Mesodermal cell (in vitro differentiated cells): ENCODE measurements around the gene F8A2. TPM values are rescaled to one million over a fixed set of nuclear protein-coding genes. Genes with fewer than 3 reads are reported as not detected.
"Not testable (repeated sequence)": the region's sequence is repeated elsewhere in the genome, so short reads cannot be mapped to it uniquely, and the experiment has no call there.

Experiments
- H3K27ac ChIP-seq: 2 replicates; pipeline ENCODE4 v1.7.0; 2013; ENCODE audit warnings: mild to moderate bottlenecking, low read depth, low read length, moderate library complexity; ENCODE audit not compliant: severe bottlenecking
- H3K36me3 ChIP-seq: 2 replicates; pipeline ENCODE4 v1.7.1; 2013; ENCODE audit warnings: mild to moderate bottlenecking, low read length, moderate library complexity; ENCODE audit not compliant: control insufficient read depth, insufficient read depth
- H3K4me1 ChIP-seq: one replicate; pipeline ENCODE4 v1.7.1; 2013; ENCODE audit warnings: mild to moderate bottlenecking, low read length; ENCODE audit not compliant: insufficient read depth, control insufficient read depth, poor library complexity, severe bottlenecking
- H3K4me3 ChIP-seq: 2 replicates; pipeline ENCODE4 v1.7.0; 2013; ENCODE audit warnings: low read length, control low read depth, mild to moderate bottlenecking; ENCODE audit not compliant: insufficient read depth, poor library complexity, severe bottlenecking; ENCODE audit errors: extremely low read depth
- H3K9me3 ChIP-seq: 2 replicates; pipeline ENCODE4 v1.7.1; 2013; ENCODE audit warnings: mild to moderate bottlenecking, low read length, moderate library complexity; ENCODE audit not compliant: control insufficient read depth
- WGBS, 2 experiments: methylation state at CpG; one replicate each; pipeline ENCODE4 v1.1.5; 2013; ENCODE audit warnings: missing lambda C conversion rate in 2 of 2; ENCODE audit not compliant: insufficient coverage in 2 of 2; 5-methylcytosine and 5-hydroxymethylcytosine counted together
- polyA plus RNA-seq, 2 experiments: library from polyadenylated mRNA; stranded (reverse); fragments of 50-300 nt; gene quantifications; one replicate each; pipeline ENCODE4 v1.2.3, GENCODE V29; 2013

Gene F8A2
- not detected for polyA plus RNA-seq (2013, experiment 1 of 2)
- polyA plus RNA-seq (2013, experiment 2 of 2): not detected

DNA sequence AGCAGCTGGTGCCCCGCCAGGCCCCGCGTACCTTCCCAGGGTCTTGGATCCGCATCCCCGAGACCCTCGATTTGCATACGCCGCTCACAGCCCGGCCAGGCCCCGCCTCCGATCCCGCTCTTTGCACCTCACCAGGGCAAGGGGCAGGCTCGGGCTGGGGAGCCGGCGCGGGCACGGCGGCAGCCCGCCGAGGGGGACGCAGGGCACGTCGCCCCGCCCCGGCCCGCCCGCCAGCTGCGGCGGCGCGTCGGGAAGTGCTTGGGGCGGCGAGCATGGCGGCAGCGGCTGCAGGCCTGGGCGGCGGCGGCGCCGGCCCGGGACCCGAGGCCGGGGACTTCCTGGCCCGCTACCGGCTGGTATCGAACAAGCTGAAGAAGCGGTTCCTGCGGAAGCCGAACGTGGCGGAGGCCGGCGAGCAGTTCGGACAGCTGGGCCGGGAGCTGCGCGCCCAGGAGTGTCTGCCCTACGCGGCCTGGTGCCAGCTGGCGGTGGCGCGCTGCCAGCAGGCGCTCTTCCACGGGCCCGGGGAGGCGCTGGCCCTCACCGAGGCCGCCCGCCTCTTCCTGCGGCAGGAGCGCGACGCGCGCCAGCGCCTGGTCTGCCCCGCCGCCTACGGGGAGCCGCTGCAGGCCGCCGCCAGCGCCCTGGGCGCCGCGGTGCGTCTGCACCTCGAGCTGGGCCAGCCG, at the start of gene F8A2:
F8A2 (plus strand) TSS at position 253 of the 686 bp plus-strand sequence; CDS start at position 273, 20 bp downstream.
- H3K4me1 ChIP-seq, H3K36me3 ChIP-seq, H3K4me3 ChIP-seq, H3K27ac ChIP-seq, H3K9me3 ChIP-seq: not testable (repeated sequence)
- WGBS, 2 experiments: no CpG with 5 or more reads among the region's 90 CpGs

DNA sequence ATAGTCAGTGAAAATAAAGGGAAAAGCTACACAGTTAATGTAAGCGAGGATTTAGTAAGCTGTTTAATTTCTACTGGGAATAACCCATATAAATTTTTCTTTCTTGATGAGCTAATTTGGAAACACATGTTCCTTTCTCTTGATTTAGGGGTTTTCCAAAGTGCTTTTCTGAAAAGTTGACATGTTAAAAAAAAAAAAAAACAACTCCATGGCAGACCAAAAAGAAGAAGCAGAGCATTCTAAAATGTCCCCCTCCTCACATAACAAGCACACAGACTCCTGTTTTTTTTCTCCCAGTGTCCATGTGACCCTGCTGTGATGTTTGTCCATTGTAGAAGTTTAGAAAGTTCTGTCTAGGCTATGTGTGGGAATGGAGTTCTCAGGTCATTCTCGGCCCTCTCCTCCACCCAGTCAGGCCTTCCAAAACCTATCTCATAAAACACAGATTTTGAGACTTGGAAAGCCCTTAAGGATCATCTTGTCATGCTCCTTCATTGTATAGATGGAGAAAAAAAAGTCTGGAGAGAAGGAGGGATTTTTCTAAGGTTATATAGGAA, 48.3 kb upstream of the F8A2 start:
- H3K36me3 ChIP-seq: no peaks in the 10 kb centered on the region
- H3K4me1 ChIP-seq: no peaks in the 10 kb centered on the region
- no peaks in the 10 kb centered on the region for H3K9me3 ChIP-seq
- no peak overlapping the region for H3K27ac ChIP-seq
- WGBS, 2 experiments: no CpG with 5 or more reads among the region's 2 CpGs
- H3K4me3 ChIP-seq: no peak overlapping the region

DNA sequence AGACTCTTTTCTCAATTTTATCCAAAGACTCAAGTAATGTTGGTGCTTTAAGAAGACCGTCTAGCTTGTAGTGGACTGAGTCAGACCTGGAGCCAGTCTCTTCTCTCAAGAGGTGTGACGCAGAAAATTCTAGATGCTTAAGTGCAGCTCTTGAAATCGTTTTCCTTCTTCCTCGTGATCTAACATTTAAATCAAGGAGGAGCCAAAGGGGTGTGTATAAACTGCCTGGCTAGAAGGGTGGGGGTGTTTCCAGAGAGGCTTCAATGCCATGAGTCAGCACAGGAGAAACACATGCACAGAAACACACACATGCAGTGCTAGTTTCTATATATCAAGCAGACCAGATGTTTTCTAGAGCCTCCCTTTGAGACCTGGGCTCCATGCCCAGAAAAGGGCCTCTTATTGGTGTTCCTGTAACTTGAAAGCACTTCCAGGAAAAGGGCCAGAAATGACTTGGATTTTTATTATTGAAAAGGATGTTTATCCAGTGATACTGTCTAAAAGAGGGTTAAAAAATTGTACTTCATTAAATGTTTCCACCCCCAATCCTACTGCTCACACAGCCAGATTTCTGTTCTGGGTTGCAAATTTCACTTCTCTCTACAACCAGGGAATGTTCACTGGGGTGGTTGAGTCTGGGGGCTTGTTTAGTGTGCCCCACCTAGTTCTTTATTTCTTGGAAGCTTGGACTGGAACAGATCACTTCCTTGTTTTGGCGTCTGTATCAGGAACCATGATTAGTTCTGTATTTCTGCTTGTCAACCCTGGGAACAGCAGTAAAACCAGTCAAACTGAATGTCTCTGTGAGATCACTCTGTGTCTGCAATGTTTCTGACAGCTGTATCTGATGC, 47.2 kb upstream of the F8A2 start, which contains the start of gene CLIC2:
CLIC2 (minus strand) TSS at position 129 of the 851 bp plus-strand sequence. CDS start 187 bp downstream, outside the sequence.
- H3K4me1 ChIP-seq: no peaks in the 10 kb centered on the region
- 86 to 90% methylated on average over 1 of the region's 5 CpGs for WGBS, 2 experiments
- H3K36me3 ChIP-seq: no peaks in the 10 kb centered on the region
- H3K9me3 ChIP-seq: no peaks in the 10 kb centered on the region
- no peak within 1 kb of the TSS for H3K27ac ChIP-seq
- H3K4me3 ChIP-seq: no peak within 1 kb of the TSS

DNA sequence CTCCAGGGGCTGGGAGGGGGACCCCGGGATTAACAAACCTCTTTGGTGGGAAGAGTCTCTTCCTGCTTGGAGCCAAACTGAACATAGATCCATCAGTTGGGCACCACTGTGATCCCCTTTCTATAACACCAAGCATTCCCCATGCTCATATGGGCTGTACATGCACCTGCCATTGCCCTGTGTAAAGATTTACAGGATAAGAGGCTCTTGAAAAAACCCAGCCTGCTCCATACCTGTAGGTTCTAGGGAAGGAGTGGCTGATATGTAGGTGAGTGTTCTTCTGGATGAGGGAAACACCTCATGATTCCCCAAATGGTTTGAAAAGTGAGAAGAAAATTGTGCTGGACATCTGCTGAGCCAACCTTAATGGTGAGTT, 46.6 kb upstream of the F8A2 start:
- H3K4me3 ChIP-seq, H3K9me3 ChIP-seq, H3K27ac ChIP-seq, H3K4me1 ChIP-seq, H3K36me3 ChIP-seq: not testable (repeated sequence)
- no CpG with 5 or more reads among the region's 1 CpG for WGBS, 2 experiments

DNA sequence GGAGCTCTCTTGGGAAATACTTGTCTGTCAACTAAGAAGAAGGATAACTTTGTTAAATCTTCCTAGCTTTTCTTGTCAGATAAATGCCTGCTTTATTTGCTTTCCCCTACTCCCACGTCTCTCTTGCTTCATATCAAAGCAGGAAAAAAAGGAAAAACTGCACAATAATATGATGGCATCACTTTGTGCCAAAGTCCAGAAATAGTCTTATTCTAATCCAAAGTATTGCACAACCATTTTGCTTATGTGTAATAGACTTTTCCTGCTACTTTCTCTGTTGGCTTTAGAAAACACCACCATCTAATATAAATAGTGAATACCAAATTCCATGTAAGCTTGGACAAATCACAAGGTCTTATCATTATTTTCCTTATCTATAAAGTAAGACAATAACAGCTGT, 36.2 kb upstream of the F8A2 start:
- not testable (repeated sequence) for H3K9me3 ChIP-seq, H3K36me3 ChIP-seq, H3K4me1 ChIP-seq, H3K4me3 ChIP-seq, H3K27ac ChIP-seq
- WGBS, 2 experiments: no CpG with 5 or more reads among the region's 1 CpG

DNA sequence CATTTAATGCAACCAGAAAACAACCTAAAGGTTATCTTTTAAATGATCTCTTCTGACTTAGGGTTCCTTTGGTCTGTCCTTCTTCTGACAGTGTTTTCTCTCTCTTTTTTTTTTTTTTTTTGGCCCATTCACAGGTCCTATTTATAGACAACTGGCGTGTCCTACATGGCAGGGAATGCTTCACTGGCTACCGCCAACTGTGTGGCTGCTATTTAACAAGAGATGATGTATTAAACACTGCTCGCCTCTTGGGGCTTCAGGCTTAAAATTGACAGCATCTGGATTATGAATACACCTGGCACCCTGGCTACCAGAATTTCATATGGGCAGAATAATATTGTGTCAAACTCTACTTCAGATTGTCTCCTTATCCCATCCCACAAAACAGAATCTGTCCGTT, 32.4 kb upstream of the F8A2 start:
- not testable (repeated sequence) for H3K27ac ChIP-seq, H3K4me3 ChIP-seq, H3K9me3 ChIP-seq, H3K4me1 ChIP-seq, H3K36me3 ChIP-seq
- no CpG with 5 or more reads among the region's 4 CpGs for WGBS, 2 experiments

DNA sequence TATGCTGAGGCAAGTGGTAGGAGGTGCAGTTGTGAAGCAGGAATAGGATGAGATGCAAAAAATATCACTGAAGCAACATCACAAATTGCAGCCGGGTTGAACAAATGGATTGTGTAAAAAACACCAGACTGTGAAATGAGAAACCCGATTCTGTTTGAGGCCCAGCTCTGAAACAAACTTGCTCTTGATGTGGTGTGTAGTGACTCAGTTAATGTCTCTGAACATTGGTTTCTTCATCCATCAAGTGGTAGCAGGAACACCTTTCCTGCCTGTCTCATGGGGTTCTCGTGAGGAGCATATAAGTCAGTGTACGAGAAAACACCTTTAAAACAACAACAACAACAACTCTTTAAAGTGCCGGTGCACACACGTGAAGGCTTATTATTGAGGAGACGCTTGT, 18.2 kb upstream of the F8A2 start:
- WGBS, 2 experiments: no CpG with 5 or more reads among the region's 7 CpGs

DNA sequence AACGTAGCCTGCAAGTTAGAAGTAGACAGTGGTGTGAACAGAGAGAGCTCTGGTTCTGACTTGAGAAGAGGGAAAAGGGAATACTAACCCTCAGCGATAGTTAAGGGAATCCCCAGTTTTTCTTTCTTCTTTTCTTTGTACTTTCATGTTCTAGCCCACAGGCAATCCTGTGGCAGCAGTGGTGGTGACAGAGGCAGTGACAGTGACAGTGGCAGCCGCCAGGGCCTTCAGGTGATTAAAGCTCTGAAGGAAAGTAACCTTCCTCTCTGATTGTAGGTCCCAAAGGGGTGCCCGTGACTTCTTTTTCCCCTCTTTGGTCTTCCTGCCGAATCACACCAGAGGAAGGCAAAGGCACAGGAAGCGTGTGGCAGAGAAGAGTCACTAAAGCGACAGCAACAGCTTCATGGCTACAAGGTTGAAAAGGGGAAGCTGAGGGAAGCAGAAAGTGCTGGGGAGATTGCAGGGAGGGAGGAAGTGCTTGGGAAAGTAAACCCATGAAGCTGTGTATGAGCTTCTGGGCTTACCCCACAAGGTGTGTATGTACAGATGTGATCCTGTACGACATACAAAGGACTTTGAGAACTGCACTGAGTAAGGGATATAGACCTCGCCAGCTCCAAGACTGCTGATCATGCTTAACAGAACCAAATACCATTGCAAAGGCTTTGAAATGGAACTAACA, 8.0 kb upstream of the F8A2 start:
- H3K4me3 ChIP-seq, H3K4me1 ChIP-seq, H3K36me3 ChIP-seq, H3K9me3 ChIP-seq, H3K27ac ChIP-seq: not testable (repeated sequence)
- WGBS, 2 experiments: no CpG with 5 or more reads among the region's 9 CpGs

More for the DNA sequence above, 18.2 kb upstream of the F8A2 start:
- H3K36me3 ChIP-seq, H3K9me3 ChIP-seq, H3K4me3 ChIP-seq, H3K27ac ChIP-seq, H3K4me1 ChIP-seq: not testable (repeated sequence)

DNA sequence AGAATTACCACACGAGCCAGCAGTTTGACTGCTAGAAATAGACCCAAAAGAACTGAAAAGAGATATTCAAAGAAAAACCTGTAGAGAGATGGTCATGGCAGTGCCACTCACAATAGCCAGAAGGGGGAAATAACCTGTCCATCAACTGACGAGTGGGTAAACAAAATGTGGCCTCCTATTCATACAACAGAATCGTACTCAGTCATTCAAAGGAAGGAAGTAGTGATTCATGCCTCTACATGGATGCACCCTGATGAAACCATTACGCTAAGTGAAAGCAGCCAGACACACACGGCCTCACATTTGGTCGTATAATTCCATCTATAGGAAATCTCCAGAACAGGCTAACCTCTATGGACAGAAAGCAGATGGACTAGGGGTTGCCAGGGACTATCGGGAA, 2.1 kb upstream of the F8A2 start:
- H3K9me3 ChIP-seq, H3K4me1 ChIP-seq, H3K27ac ChIP-seq, H3K36me3 ChIP-seq, H3K4me3 ChIP-seq: not testable (repeated sequence)
- no CpG with 5 or more reads among the region's 7 CpGs for WGBS, 2 experiments

DNA sequence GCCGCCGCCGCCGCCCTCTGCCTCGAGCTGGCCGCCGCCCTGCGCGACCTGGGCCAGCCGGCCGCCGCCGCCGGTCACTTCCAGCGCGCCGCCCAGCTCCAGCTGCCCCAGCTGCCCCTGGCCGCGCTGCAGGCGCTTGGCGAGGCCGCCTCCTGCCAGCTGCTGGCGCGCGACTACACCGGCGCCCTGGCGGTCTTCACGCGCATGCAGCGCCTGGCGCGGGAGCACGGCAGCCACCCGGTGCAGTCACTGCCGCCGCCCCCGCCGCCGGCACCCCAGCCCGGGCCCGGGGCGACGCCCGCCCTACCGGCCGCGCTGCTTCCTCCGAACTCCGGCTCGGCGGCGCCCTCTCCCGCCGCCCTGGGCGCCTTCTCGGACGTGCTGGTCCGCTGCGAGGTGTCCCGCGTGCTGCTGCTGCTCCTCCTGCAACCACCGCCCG, 653 bp downstream of the F8A2 start:
- WGBS, 2 experiments: no CpG with 5 or more reads among the region's 64 CpGs
- not testable (repeated sequence) for H3K4me3 ChIP-seq, H3K9me3 ChIP-seq, H3K27ac ChIP-seq, H3K36me3 ChIP-seq, H3K4me1 ChIP-seq
